ENCODE measurements around the gene MCL1.

Gene MCL1

DNA sequence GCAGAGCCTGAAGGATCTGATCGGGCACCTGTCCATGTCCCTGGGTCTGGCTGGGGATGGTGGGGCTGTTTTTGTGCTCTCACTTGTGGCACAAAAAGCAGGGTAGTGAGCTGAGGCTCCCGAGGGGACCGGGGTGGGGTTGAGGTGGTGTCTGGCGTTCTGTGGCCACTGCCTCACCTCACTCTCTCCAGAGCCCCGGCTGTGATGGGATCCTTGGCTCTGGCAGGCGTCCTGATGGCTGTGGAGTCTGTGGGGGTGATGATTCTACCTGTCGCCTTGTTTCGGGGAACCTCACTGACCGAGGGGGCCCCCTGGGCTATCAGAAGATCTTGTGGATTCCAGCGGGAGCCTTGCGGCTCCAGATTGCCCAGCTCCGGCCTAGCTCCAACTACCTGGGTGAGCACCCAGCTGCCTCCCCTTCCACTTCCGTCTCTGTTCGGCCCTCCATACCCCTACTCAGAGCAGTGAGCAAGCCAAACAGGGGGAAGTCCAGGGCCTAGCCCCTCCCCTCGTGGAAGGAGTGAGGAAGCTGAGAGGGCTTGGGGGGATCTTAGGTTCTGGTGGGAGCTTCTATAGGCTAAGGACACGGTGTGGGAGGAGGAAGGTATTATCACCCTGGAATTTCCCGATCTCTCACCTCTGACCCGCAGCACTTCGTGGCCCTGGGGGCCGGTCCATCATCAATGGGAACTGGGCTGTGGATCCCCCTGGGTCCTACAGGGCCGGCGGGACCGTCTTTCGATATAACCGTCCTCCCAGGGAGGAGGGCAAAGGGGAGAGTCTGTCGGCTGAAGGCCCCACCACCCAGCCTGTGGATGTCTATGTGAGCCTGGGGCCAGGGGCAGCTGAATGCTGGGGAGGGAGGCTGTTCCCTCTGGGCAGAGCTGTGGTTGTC is 23.2 kb downstream of the MCL1 start:
- TF ChIP-seq EZH2phosphoT487 (IDR thresholded peaks at IDR 0.05; ENCODE audit: low read depth), result no peak
- TF ChIP-seq, protein P1, sequence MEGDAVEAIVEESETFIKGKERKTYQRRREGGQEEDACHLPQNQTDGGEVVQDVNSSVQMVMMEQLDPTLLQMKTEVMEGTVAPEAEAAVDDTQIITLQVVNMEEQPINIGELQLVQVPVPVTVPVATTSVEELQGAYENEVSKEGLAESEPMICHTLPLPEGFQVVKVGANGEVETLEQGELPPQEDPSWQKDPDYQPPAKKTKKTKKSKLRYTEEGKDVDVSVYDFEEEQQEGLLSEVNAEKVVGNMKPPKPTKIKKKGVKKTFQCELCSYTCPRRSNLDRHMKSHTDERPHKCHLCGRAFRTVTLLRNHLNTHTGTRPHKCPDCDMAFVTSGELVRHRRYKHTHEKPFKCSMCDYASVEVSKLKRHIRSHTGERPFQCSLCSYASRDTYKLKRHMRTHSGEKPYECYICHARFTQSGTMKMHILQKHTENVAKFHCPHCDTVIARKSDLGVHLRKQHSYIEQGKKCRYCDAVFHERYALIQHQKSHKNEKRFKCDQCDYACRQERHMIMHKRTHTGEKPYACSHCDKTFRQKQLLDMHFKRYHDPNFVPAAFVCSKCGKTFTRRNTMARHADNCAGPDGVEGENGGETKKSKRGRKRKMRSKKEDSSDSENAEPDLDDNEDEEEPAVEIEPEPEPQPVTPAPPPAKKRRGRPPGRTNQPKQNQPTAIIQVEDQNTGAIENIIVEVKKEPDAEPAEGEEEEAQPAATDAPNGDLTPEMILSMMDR (IDR thresholded peaks at IDR 0.05; ENCODE audit: low read depth, low read length), result no peak
- Histone ChIP-seq H3K36me3 (replicated peaks; ENCODE audit: low read depth, low read length) (no peaks in the 10 kb centered on the region), H3K4me2 (ENCODE audit: low read length) (no peak overlapping the region), H3K4me3 (ENCODE audit: low read length) (no peak overlapping the region), H3K79me2 (ENCODE audit: low read length) (peaks cover 6% of the 10 kb centered on the region; the same call in 1 of the 2 replicates), H3K27ac (ENCODE audit: low read length) (no peak overlapping the region), H3K9me3 (ENCODE audit: insufficient read depth, low read length) (no peaks in the 10 kb centered on the region), H3K27me3 (ENCODE audit: low read depth, low read length) (peaks cover 3% of the 10 kb centered on the region), H3K9ac (ENCODE audit: low read length) (no peak overlapping the region), H3K4me1 (ENCODE audit: low read length) (peaks cover 20% of the 10 kb centered on the region), H4K20me1 (ENCODE audit: insufficient read depth, low read length) (no peaks in the 10 kb centered on the region), H2AFZ (ENCODE audit: low read depth, low read length) (no peak overlapping the region)

GRCh38 chr1:150555198-150555970 is 24.0 kb downstream of the MCL1 start:
- TF ChIP-seq, protein P1 (IDR thresholded peaks at IDR 0.05; ENCODE audit: low read depth, low read length), result no peak
- no peak for TF ChIP-seq EZH2phosphoT487 (IDR thresholded peaks at IDR 0.05; ENCODE audit: low read depth)
- Histone ChIP-seq H3K4me3 (ENCODE audit: low read length) (no peak overlapping the region), H3K79me2 (ENCODE audit: low read length) (peaks cover 4% of the 10 kb centered on the region; the same call in 1 of the 2 replicates), H3K4me1 (ENCODE audit: low read length) (peaks cover 13% of the 10 kb centered on the region), H3K27ac (ENCODE audit: low read length) (no peak overlapping the region), H3K27me3 (ENCODE audit: low read depth, low read length) (peaks cover 11% of the 10 kb centered on the region), H3K36me3 (replicated peaks; ENCODE audit: low read depth, low read length) (no peaks in the 10 kb centered on the region), H3K9ac (ENCODE audit: low read length) (no peak overlapping the region), H2AFZ (ENCODE audit: low read depth, low read length) (no peak overlapping the region), H4K20me1 (ENCODE audit: insufficient read depth, low read length) (no peaks in the 10 kb centered on the region), H3K9me3 (ENCODE audit: insufficient read depth, low read length) (no peaks in the 10 kb centered on the region), H3K4me2 (ENCODE audit: low read length) (no peak overlapping the region)

DNA sequence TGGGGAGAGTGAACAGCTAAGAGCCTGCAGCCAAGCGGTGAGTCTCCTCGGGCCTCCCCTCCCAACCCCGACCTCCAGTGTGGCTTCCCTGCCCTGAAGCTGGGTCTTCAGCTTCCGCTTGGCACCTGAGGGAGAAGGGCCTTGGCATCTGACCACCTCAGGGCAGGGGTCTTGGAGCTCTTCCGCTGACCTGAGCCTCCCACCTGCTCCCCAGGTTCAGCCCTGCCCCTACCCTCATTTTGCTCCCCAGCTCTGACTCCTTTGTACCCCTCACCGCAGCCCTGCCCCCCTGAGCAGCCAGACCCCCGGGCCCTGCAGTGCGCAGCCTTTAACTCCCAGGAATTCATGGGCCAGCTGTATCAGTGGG is 25.3 kb downstream of the MCL1 start:
- Histone ChIP-seq H3K27ac (ENCODE audit: low read length) (no peak overlapping the region), H3K9ac (ENCODE audit: low read length) (no peak overlapping the region), H3K79me2 (ENCODE audit: low read length) (no peaks in the 10 kb centered on the region), H3K4me1 (ENCODE audit: low read length) (peaks cover 8% of the 10 kb centered on the region), H3K27me3 (ENCODE audit: low read depth, low read length) (peaks cover 20% of the 10 kb centered on the region), H3K4me2 (ENCODE audit: low read length) (no peak overlapping the region), H2AFZ (ENCODE audit: low read depth, low read length) (no peak overlapping the region), H3K9me3 (ENCODE audit: insufficient read depth, low read length) (no peaks in the 10 kb centered on the region), H3K4me3 (ENCODE audit: low read length) (no peak overlapping the region), H3K36me3 (replicated peaks; ENCODE audit: low read depth, low read length) (no peaks in the 10 kb centered on the region), H4K20me1 (ENCODE audit: insufficient read depth, low read length) (no peaks in the 10 kb centered on the region)
- TF ChIP-seq, protein P1 (IDR thresholded peaks at IDR 0.05; ENCODE audit: low read depth, low read length), result no peak
- TF ChIP-seq EZH2phosphoT487 (IDR thresholded peaks at IDR 0.05; ENCODE audit: low read depth), result no peak
